Activated T-cell treated with anti-CD3 and anti-CD28 coated beads, Interleukin-2, amount 50 U/mL, for 48 hours (primary cell): ENCODE results near the gene SLC25A6.
"Not testable (repeated sequence)": the region's sequence is repeated elsewhere in the genome, so short reads cannot be mapped to it uniquely, and the experiment has no call there.

Experiments
- DNase-seq, 2 experiments: peaks; one replicate each; pipeline ENCODE4 v3.0.0-alpha.2; 2020

Gene SLC25A6

GRCh38 chrX:1389181-1389992 lies 2.5 kb downstream of the SLC25A6 start:
- peak; percentile 20 to 21 for DNase-seq

GRCh38 chrX:1388651-1389050 lies 3.3 kb downstream of the SLC25A6 start:
- DNase-seq = peak; percentile 20 to 21

- peak; percentile 24 to 28 for DNase-seq
These were observed 4.7 kb downstream of the SLC25A6 start for GRCh38 chrX:1387141-1387776.

GRCh38 chrX:1386338-1387127 lies 5.4 kb downstream of the SLC25A6 start:
- peak in 1 of 2 experiments; percentile 28 for DNase-seq

- peak in 1 of 2 experiments; percentile 45 for DNase-seq
These were observed 6.4 kb downstream of the SLC25A6 start for GRCh38 chrX:1385253-1386223.

- peak in 1 of 2 experiments; percentile 45 for DNase-seq
These were observed 7.2 kb downstream of the SLC25A6 start for GRCh38 chrX:1384658-1385252.

- DNase-seq = peak; percentile 66
These were observed 11.2 kb downstream of the SLC25A6 start for GRCh38 chrX:1380672-1381233.

GRCh38 chrX:1378306-1378759 lies 13.6 kb downstream of the SLC25A6 start:
- DNase-seq = no peak

GRCh38 chrX:1368385-1368698 lies 23.6 kb downstream of the SLC25A6 start:
- no peak for DNase-seq

- not testable (repeated sequence) for DNase-seq
These were observed 25.6 kb downstream of the SLC25A6 start for GRCh38 chrX:1366363-1366762.

- no peak for DNase-seq
These were observed 30.0 kb downstream of the SLC25A6 start for GRCh38 chrX:1361910-1362309.

- DNase-seq = peak; percentile 37 to 44
These were observed 30.6 kb downstream of the SLC25A6 start for GRCh38 chrX:1361275-1361674.

- DNase-seq = no peak
These were observed 31.7 kb downstream of the SLC25A6 start for GRCh38 chrX:1360171-1360570.

GRCh38 chrX:1359477-1359873 lies 32.4 kb downstream of the SLC25A6 start:
- no peak for DNase-seq

GRCh38 chrX:1358793-1359476 lies 33.0 kb downstream of the SLC25A6 start:
- no peak for DNase-seq

GRCh38 chrX:1357993-1358392 lies 33.9 kb downstream of the SLC25A6 start:
- DNase-seq = no peak

- no peak for DNase-seq
These were observed 36.5 kb downstream of the SLC25A6 start for GRCh38 chrX:1355131-1356046.

GRCh38 chrX:1354036-1355019 lies 37.6 kb downstream of the SLC25A6 start:
- no peak for DNase-seq
